GOT3 (cell line): Measurements from ENCODE around the gene PCNX1.

Source experiments
- DNase-seq: peaks from one replicate; lab custom pipeline; 2025; ENCODE audit warnings: mixed read lengths; lab: John Stamatoyannopoulos, UW

Gene PCNX1

DNA sequence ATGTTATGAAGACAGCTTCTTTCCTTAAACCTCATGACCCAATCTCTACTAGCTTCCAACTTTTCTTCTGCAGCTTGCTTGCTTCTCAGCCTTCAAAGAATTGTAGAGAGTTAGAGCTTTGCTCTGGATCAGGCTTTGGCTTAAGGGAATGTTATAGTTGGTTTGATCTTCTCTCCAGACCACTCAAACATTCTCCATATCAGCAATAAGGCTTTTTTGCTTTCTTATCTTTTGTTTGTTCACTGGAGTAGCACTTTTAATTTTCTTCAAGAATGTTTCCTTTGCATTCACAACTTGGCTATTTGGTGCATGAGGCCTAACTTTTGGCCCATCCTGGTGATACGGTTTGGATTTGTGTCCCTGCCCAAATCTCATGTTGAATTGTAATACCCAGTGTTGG is 163.8 kb downstream of the PCNX1 start:
- DNase-seq: no peak

DNA sequence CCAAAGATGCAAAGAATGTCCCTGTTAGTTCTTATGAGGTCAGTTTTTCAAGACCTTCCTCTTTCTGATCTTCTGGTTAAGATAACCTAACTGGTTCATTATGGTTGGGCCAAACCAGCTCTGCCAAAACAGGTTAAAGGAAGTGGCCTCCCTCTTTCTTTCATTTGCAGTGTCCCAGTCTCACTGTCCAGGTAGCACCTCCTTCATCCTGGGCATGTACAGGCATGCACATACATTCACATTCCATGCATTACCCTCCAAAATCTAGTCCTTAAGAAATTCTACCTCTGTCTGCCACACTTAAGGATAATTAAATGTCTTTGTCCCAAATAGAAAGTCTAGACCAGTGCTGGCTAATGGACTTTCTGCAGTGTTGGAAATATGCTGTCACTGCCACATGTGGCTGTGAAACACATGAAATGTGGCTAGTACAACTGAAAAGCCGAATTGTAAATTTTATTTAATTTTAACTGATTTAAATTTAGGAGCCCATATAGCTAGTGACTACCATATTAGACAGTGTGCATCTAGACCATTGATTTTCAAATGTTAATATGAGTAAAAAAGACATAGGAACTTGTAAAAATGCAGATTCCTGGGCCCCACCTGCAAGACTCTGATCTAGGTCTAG is 169.3 kb downstream of the PCNX1 start:
- no peak for DNase-seq

DNA sequence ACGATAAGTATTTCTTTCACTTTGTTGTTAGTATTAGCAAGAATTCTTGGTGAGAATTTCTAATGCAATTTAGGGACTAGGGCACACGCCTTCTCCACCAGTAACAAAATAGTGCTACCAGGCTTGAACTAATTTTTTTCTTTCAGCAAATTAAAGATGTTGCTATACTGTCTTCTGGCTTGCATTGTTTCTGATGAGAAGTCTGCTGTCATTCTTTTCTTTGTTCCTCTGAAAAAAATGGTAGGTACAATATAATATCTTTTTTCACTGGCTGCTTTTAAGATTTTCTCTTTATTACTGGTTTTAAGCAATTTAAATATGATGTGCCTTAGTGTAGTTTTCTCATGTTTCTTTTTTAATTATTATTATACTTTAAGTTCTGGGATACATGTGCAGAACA is 171.2 kb downstream of the PCNX1 start:
- DNase-seq: no peak

DNA sequence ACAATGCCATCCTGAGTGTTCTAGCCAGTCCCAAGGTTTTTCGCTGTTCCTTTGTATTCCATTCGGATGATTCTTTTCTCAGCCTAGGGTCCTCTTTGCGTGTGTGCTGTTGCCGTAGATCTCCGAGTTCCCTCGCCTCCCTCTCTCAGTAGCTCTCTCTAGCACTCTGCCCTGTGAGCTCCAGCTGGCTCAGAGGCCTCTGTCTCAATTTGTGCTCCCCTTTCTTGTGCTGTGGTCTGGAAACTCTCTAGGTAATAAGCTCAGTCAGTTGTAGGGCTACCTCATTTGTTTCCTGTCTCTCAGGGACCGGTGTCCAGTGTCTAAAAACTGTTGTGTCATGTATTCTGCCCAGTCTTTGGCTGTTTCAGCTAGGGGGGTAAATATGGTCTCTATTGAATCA is 179.3 kb downstream of the PCNX1 start:
- no peak for DNase-seq

GRCh38 chr14:71089971-71090370 is 182.7 kb downstream of the PCNX1 start:
- DNase-seq: no peak

- DNase-seq: no peak
These were observed 187.5 kb downstream of the PCNX1 start for GRCh38 chr14:71094722-71095121.

- no peak for DNase-seq
These were observed 189.7 kb downstream of the PCNX1 start for GRCh38 chr14:71096947-71097346.

GRCh38 chr14:71103662-71104484 is 196.6 kb downstream of the PCNX1 start:
- no peak for DNase-seq

- DNase-seq: no peak
These were observed 197.9 kb downstream of the PCNX1 start for GRCh38 chr14:71105177-71105576.

- no peak for DNase-seq
These were observed 200.7 kb downstream of the PCNX1 start for GRCh38 chr14:71107921-71108320.

GRCh38 chr14:71108398-71109119 is 201.3 kb downstream of the PCNX1 start:
- DNase-seq: no peak

GRCh38 chr14:71113376-71113775 is 206.1 kb downstream of the PCNX1 start:
- no peak for DNase-seq

- no peak for DNase-seq
These were observed 207.3 kb downstream of the PCNX1 start for GRCh38 chr14:71114565-71114964.

GRCh38 chr14:71115306-71115705 is 208.0 kb downstream of the PCNX1 start:
- DNase-seq: no peak

GRCh38 chr14:71115821-71116567 is 208.7 kb downstream of the PCNX1 start:
- no peak for DNase-seq

DNA sequence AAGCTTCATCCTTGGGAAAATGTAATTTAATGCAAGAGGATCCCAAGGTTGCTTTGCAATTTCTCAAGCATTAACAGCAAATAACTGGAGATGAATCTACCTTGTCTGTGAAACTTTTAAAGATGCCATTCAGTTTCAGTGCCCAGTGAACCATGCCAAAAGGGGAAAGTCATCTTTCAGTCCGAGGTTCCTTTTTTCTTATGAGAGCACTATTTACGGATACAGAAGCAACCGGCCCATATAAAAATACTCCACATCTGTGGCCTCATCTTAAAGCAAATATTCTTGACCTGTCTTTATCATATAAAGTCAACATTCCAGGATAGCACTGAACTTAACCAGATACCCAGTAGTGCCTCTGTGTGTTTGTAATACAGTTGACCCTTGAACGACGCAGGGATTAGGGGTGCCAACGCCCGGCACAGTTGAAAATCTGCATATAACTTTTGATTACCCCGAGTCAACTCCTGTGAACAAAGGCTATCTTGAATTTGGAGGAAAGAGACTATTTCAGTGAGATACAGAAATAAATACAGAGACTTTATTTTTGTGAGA is 209.4 kb downstream of the PCNX1 start:
- DNase-seq: no peak

DNA sequence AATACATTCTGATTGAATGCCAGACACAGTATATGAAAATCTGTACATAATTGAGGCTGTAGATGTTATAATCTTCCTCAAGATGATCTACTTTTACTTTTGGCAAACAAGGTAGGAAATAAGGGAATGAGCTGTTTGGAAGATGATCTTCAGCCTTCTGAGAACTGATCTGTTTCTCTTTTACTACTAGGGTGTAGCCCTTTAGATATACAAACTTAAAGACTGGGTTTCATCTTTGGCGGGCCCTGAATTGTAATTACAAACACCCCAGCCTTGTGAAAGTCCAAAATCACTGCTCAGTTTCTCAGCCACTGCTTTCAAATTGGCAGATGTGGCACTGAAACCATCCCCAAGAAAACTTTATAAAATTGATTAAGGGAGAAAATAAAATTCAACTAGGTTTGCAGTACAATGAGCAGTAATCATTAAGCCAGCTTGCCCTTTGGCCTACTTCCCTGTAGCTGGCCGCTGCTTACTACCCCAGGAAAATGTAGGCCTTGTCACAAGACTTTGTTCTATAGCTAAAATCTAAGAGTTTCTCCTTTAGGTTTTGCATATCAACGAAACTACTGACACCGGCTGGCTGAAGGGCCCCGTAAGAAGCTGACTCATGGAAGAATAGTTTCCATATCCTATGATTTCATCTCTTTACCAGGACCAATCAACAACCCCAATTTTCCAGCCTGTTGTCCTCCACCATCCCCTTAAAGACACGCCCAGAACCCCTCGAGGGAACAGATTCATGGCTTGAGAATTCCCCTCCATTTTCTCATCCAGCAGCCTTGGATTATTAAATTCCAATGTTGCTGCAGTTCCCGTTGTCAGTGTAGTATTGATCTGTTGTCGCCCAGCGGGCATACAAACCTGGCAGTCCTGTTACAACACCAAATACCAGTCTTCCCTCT is 210.8 kb downstream of the PCNX1 start:
- no peak for DNase-seq

DNA sequence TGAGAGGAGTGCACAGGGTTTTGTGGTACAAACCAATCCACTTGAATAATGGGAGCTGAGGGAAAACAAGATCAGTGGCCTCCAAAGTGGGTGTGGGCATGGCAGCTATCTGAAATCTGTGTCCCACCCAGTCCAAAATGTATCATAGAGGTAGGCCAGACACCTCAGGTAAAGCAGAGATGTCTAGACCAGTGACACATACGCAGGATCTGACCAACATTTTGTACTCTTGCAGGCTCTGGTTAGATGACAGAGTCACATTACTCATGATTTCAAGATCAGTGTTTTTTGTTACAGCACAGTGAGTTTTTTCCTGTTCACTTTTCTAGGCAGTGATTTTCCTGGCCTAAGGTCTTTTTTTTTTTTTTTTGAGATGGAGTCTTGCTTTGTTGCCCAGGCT is 211.8 kb downstream of the PCNX1 start:
- no peak for DNase-seq

DNA sequence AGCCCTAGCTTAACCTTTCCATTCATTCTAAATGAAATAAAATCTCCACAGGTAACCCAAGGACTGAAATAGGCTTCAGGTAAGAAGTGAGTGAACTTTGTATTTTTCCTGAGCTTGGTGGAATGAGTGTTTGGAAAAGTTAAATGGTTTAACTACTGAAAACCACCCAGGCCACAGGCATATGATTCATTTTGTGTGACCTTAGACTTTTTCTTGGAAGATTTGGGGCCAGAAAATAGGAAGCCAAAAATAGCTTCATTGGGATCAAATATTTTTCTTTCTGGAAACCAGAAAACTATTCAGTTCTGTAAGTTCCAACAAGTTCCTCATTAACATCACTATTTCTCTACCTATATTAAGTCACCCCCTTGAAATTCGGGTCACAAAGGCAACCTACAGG is 212.6 kb downstream of the PCNX1 start:
- no peak for DNase-seq

DNA sequence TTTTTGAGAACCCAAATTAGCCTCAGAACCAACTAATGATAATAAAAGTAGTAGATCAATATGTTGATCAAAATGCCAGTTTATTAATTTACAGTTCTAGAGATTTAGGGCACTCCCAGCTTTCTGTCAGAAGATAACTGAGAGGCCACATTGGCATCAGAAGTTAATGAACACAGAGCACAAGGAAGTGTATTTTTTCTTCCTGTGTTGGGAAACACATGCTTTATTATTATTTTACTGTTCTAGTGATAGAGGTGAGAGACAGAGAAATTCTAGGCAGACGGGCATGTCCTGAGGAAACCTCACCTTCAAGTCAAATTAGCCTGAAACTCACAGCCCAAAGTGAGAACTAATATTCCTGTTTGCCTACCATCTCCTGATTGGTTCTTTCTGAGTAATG is 213.7 kb downstream of the PCNX1 start:
- DNase-seq: no peak

DNA sequence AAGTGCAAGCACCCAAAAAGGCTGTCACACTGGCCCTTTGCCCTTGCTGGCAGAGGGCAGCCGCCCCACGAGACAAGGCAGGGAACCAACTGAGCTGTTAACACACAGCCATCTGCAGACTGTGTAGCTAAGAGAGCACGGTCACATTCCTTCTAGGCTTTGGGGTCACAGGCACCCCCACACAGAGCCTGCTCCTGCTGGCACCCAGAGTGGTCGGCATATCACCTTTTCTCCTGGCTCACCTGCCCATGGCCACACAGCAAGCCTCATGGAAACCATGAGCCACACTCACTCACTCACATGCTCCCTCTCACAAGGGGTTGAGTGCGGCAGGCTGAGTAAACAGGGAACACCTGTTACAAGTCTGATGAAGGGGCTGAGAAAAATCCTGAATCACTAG is 214.5 kb downstream of the PCNX1 start:
- DNase-seq: no peak
